GM06990 (cell line): ENCODE measurements around the gene LMAN1L.

Experiments
- DNase-seq: peaks from one replicate; pipeline ENCODE4 v3.0.0-alpha.2; 2011; ENCODE audit not compliant: insufficient read length; ENCODE audit errors: extremely low read depth
- H3K27me3 ChIP-seq: replicated peaks from 2 replicates; pipeline ENCODE4 v1.6.0; 2011; ENCODE audit warnings: low read length; ENCODE audit not compliant: control insufficient read depth, insufficient read depth
- H3K36me3 ChIP-seq: 2 replicates; pipeline ENCODE4 v1.5.1; 2011; ENCODE audit warnings: low read length; ENCODE audit not compliant: control insufficient read depth, insufficient read depth
- H3K4me3 ChIP-seq: replicated peaks from 2 replicates; pipeline ENCODE4 v1.5.1; 2011; ENCODE audit warnings: low read depth, mild to moderate bottlenecking, control low read depth, low read length
- TF ChIP-seq, protein P1 (sequence below): IDR thresholded peaks from 2 replicates; pipeline ENCODE4 v1.5.1; 2011; ENCODE audit warnings: low read length, control low read depth, mild to moderate bottlenecking, inconsistent platforms; ENCODE audit not compliant: insufficient read depth, poor library complexity, severe bottlenecking

The LMAN1L gene

DNA sequence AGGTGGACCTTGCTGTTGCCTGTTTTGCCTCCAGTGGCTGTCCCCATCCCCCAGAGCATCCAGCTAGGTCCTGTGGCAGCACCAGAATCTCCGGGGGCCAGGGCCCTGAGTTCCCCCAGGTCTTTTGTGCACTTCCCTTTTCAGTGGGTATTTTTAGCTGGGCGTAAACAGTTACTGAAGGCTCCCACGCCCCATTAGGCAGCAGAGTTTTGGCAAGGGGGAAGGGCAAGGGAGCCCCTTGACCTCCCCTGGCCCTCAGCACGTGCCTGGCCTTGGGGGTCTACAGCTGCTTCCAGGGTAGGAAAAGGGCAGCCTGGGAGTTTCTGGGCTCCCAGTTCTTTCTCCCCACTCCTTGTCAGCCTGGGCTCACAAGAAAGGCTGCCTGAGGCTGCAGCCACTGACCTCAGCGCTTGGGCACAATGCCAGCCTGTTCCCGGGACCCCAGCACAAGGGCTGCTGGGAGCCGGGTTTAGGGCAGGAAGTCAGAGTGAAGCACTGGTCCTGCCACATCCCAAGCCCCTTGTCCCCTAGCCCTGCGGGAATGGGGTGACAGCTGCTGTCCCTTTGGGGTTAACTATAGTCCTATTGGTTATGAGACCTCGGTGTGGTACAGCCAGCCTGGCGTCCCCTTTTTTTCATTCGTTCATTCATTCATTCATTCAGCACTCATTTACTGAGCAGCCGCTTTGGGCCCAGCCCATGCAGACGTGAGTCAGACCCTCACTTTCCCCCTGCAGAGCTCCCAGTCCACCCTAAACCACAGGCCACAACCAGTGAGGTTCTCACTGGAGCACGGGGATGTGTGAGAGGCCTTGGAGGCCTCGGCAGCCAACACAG lies 22.3 kb upstream of the LMAN1L start:
- TF ChIP-seq, protein P1, sequence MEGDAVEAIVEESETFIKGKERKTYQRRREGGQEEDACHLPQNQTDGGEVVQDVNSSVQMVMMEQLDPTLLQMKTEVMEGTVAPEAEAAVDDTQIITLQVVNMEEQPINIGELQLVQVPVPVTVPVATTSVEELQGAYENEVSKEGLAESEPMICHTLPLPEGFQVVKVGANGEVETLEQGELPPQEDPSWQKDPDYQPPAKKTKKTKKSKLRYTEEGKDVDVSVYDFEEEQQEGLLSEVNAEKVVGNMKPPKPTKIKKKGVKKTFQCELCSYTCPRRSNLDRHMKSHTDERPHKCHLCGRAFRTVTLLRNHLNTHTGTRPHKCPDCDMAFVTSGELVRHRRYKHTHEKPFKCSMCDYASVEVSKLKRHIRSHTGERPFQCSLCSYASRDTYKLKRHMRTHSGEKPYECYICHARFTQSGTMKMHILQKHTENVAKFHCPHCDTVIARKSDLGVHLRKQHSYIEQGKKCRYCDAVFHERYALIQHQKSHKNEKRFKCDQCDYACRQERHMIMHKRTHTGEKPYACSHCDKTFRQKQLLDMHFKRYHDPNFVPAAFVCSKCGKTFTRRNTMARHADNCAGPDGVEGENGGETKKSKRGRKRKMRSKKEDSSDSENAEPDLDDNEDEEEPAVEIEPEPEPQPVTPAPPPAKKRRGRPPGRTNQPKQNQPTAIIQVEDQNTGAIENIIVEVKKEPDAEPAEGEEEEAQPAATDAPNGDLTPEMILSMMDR, result no peak
- H3K36me3 ChIP-seq, result peaks cover 20% of the 10 kb centered on the region
- no peaks in the 10 kb centered on the region for H3K27me3 ChIP-seq
- peak; percentile 82 for DNase-seq
- H3K4me3 ChIP-seq, result peak overlapping the region; percentile 98

DNA sequence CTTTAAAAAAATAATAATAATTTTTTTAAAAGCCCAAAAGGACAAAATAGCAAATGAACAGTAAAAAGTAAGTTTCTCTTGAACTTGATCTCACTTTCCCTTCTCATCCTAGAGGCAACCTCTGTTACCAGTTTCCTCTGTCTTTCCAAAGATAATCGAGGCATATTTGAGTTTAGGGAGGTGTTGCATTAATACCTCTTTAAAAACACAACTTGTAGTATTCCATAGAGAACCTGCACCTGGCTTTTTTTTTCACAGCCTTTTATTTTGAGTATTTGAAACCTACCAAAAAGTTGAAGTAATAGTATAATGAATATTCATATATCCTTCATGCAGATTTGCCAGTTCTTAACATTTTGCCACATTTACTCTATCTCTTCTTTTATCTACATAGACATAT lies 21.6 kb upstream of the LMAN1L start:
- H3K27me3 ChIP-seq, result no peaks in the 10 kb centered on the region
- H3K4me3 ChIP-seq, result peak overlapping the region; percentile 98; the same call in 1 of the 2 replicates
- TF ChIP-seq, protein P1, result no peak
- H3K36me3 ChIP-seq, result peaks cover 17% of the 10 kb centered on the region
- DNase-seq, result no peak

DNA sequence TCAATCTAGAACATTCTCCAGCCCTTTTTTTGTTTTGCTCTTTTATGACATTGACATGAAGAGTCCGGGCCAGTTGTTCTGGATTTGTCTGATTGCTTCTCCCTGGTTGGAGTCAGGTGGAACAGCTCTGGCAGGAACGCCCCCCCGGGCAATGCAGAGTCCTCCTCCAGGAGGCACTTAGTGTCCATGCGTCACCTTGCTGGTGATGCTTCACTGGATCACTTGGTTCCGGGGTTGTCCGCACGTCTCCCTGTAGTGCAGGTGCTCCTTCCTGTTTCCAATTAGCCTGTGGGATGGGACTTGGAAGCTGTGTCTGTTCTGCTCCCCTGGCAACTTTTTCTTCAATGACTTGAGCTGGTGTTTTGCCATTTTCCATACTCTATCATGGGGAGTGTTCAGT lies 21.0 kb upstream of the LMAN1L start:
- peak overlapping the region; percentile 29 for H3K4me3 ChIP-seq
- TF ChIP-seq, protein P1, result no peak
- no peaks in the 10 kb centered on the region for H3K27me3 ChIP-seq
- peaks cover 17% of the 10 kb centered on the region for H3K36me3 ChIP-seq
- DNase-seq, result no peak

DNA sequence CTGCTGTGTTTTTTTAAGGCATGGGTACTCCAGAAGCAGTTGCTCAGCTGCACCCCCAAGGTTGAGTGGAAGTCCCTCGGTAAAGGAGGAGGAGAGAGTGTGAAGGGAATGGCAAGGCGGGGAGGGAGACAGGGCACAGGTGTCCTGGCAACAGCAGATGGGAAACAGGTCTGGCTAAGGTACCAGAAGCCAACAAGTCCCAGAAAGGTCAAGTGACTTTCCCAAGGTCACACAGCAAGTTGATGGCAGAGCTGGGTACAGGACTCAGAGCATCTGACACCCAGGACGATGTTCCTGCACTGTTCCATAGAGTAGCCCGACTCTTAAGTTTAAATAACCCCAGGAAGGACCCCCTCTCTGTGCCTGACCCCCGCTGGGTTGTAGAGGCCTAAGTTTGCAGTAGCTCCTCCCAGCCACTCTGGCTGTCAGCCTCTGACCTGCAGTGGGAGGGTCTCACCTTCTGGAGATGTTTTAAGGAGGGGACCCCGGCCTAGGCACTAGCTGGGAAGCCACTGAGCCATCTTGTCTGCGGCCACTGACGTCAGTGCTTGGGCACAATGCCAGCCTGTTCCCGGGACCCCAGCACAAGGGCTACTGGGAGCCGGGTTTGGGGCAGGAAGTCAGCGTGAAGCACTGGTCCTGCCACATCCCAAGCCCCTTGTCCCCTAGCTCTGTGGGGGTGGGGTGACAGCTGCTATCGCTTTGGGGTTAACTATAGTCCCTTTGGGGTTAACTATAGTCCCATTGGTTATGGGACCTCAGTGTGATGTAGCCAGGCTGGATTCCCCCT lies 20.2 kb upstream of the LMAN1L start:
- H3K4me3 ChIP-seq, result peak overlapping the region; percentile 29; the same call in 1 of the 2 replicates

DNA sequence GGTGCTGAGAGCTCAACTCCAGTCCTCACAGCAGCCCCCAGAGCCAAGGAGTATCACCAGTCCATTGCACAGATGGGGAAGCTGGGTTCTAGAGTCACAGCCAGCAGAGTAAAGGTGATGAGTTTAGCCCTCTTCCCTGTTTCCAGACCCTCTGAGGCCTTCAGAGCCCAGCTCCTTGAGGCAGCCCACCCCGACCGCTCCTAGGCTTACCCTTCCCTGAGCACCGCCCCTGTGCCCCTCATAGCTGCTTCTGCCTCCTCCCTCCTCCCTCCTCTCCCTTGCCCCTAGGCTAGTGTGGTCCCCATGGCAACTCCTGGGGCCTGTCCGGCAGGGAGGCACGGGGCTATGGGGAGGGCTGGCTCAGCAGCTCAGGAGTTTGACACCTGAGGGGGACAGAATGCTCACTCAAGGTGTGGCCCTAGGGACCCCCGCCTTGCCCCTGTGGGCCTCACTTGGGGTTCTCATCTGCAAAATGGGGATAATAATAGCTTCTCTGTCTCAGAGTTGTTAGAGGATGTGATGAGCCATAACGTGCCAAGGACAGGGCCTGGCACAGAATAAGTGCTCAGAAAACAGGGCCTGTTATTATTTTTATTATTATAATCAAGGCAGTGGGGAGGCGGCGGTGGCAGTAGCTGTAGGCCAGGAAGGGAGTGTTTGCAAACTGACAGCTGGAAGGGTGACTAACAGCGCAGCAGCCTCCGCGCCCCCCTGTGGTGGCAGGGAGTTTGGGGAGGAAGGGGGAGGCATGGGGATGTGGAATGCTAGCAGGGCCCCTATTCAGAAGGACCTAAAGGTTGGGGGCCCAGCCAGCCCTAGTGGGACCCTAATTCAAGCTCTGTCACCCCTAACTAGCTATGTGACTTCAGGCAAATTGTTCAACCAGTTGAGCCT lies 19.3 kb upstream of the LMAN1L start:
- no peak for DNase-seq
- H3K36me3 ChIP-seq, result peaks cover 19% of the 10 kb centered on the region
- H3K27me3 ChIP-seq, result no peaks in the 10 kb centered on the region
- TF ChIP-seq, protein P1, result peak; percentile 78
- no peak overlapping the region for H3K4me3 ChIP-seq

More for the DNA sequence above, 20.2 kb upstream of the LMAN1L start:
- TF ChIP-seq, protein P1, result no peak
- Histone ChIP-seq H3K36me3 (peaks cover 17% of the 10 kb centered on the region), H3K27me3 (no peaks in the 10 kb centered on the region)
- no peak for DNase-seq
